GM18907 (cell line): Measurements from ENCODE around the gene RAI14.

Source experiments
- ATAC-seq: cut with Tn5 transposase; IDR thresholded peaks from one replicate; pipeline ENCODE4 v1.9.1; 2021; ENCODE audit warnings: mild to moderate bottlenecking, moderate library complexity; ENCODE audit not compliant: unreplicated experiment

Gene RAI14

DNA sequence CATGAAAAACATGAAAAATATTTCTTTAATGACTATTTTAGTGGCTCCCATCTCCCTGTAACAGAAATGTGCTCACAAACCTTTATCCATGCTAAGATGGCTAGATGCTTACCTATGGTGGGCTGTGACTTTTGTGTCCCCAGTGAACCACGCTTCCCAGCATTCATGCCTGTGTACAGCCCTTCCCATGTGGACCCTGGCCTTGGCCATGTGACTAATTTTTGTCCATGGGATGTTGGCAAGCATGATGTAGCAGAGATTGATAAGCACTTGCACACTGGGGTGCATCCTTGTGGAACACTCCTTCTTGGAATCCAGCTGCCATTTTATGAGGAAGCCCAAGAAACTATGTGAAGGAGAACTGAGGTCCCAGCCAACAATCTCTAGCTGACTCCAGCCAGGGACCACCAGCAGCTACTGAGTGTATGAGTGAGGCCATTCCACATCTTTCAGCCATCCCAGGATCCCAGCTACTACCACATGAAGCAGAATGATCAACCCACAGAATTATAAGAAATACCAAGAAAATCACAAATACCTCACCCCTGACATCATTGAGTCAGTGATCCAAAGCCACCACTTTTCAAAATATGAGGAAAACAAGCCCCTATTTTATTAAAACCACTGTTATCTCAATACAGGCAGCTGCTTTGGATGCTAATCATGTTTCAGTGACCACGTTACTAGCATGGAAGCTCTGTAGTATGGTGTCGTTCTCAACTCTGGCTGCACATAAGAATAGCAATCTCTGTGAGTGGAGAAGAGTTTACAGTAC is 16.1 kb upstream of the RAI14 start:
- no peak for ATAC-seq

DNA sequence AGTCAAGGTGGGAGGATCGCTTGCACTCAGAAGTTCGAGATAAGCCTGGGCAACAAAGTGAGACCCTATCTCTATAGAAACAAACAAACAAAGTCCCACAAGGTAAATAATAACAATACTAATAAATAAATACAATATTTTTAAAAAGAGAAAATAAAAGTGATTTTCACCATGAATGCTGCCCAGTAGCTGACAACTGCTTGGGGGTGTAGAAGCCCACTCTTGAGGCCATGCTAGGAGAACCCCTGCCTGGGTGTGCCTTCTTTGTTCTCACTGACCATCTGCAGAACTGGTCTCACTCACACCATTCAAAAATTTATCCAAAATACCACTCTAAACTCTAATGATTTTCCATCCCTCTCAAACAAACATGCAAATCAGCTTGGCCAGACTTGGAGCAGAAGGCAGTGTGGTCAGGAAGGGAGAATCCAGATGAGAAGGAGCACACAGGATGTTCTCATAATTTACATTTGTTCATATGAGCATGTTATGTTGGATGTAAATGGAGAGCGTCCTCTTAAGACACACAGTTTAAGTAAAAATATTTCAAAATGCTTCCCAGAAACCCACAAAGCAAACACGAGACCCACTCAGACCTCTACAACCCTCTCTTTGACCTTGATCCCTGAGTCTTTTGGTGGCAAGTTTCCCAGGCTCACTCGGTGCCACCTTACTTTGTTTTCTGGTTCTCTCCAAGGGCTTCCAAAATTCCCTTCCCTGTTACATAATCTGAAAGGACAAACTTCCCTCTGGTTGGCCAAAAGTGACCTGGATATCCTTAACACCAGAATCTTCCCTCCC is 7.9 kb upstream of the RAI14 start:
- no peak for ATAC-seq

DNA sequence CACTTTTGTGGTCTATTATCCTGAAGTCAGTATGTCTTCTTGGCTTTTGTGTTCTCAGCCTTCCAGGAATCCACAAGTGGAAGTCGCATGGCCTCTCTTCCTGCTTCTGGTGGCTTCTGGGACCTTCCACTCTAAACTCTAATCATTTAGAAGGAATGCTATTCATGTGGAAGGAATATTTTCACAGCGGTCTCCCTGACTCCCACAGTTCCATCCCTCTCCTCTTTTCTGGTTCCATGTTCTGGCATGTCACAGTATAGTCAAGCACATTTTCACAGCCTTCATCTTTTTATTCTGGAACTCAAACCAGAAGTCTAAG is 7.3 kb upstream of the RAI14 start:
- no peak for ATAC-seq

DNA sequence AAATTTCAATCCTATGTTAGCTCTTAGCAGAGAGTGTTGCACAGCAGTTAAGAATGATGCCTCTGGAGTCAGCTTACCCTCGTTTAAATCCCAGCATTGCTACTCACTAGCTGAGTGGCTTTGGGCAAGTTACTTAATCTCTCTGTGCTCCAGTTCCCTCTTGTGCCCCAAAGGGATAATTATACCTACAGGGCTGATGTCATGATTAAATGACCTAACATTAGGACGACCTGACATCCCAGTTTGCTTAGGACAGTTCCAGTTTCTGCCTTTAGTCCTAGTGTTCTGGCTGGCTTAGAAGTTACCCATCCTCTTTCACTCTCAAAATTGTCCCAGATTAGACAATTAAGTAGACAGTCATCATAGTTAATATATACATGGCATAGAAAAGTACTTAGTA is 4.3 kb upstream of the RAI14 start:
- no peak for ATAC-seq

DNA sequence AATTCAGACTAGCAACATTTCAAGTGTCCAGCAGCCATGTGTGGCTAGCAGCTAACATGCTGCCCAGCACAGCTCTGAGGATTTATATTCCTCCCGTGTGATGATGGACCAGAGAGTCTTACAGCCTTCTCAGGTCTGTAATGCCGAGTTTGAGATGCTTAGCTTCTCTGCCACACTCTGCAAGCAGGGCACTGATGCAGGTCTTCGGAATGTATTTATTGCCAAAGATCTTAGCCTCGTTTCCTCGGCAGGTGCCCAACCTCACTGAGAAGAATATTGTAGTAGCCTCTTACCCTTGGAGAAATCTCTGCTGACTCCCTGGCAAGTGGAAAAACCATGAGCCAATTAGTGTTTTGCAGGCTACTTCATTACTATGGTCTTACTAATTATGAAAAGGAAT is 3.7 kb upstream of the RAI14 start:
- no peak for ATAC-seq

DNA sequence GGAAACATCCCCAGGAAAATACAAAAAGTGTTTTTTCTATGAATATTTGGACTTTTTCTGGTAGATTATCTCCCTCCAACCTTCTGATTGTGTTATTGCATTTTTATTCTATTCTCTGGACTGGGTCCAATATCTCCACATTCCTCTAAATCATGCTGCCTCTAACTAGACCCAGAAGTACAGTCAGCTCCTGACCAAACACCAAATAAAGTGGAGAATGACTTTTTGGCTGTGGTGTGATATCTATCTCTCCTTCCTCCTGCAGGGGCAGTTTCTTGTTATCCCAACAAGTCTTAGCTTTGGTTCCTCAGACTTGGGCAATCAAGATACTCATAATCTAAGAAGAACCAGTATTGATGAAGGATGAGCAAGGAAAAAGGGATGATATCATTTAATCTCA is 3.2 kb upstream of the RAI14 start:
- ATAC-seq: no peak

DNA sequence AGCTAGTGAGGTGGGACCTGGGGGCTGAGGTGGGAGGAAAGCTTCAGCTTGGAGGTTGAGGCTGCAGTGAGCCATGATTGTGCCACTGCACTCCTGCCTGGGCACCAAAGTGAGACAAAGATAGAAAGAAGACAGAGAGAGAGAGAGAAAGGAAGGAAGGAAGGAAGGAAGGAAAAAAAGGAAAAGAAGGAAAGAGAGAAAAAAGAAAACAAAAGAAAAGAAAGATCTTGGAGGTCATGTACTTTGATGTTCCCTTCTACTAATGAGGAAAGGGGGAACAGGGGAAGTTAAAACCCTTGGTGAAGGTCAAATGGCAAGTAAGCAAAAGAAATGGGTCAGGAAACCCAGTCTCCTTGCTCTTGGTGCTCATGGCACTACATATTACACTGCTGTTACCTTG is 2.4 kb upstream of the RAI14 start:
- ATAC-seq: no peak

DNA sequence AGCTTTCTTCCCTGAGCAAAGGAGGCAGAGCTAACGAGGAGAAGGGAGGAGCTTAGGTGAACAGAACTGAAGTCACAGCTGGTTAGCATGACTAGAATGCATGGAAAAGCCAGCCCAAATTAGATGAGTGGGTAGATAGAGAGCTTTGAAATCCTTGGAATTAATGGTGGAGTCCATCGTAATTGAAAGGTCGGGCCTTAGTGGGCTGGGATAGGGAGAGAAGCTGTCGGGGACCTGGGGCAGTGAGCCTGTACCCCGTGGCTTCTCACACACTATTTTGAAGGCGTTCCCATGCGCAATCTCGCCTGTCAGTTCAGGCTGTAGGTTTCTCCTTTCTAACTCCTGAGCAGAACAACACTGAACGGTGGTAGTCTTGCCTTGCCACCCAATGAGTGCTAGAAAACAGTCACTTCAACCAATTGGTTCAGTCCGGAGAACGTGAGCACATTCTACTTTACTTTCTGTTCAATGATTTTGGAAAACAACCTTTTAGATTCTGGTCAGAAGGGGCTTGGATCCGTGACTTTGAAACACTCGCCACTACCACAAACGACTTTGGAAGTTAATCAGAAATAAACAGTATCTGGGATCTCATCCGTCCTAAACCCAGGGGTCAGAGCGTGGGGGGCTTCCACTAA is 655 bp upstream of the RAI14 start:
- no peak for ATAC-seq

DNA sequence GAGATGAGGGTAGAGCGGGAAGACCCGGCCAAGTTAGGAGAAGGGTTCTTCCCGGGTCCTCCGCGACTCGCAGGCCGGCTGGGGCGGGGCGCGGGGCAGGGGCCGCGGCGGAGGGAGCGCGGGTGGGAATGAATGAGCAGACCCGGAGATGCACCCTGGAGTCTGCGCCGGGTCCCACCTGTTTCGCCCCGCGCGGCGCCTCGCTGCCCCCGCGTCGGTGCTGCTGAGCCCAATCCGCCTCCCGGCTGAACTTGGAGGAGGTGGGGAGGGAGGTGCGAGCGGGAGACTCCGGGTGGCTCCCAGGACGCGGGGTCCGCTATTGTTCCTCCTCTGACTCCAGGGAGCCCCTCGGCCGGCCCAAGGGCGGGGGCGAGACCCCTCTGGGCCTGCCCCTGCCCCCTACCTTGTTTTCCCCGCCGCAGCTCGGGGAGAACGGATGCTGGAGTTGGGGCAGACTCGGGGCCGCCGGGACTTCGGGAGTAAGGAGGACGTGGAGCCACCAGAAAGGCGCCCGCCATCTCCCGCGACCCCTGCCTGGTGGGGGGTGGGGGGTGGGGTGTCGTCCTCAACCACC is 659 bp downstream of the RAI14 start:
- no peak for ATAC-seq

DNA sequence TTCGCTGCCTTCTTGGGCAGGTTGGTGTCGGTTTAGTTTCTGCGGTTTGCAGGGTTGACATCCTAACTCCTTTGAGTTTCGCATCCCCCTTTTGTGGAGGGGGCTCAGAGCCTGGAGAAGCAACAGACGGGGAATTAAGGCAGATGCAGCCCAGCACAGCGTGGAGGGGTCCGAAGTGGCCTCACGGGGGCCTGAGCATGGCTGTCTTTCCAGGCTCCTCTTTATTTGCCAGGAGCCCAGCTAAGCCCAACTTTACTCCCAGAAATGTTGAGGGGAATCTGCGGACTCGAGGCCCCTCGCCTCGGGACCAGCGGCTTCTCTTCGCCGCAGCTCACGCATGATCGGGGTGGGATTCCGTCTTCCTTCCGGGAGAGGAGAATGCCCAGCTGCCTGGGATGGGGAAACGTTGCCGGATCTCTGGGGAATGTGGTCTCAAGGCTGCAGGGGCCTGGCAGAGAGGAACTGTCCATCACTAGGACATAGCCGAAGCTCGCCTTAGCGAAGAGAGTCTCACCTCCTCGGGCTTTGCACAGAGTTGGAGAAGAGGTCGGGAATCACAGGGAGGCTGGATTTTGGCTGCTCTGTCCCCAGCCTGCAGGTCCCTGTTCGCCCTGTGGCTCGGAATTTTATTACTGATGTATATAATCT is 1.3 kb downstream of the RAI14 start:
- ATAC-seq: no peak

DNA sequence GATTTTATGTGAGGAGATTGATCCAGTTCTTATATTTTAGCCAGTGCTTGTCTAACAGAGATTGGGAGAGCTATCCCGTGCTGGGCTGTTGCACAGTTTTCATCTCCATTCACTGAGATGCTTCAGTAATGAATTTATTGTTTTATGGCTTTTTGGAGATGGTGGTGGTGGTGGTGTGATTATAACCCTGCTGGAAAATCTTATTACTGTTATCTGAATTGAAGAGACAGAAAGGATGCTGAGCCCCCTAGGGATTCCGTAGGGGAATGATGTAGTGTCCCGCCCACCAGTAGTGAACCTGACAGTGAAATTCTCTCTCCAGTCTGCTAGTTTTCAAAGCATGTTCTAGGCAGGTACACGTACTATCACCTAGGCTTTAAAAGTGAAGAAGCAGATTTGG is 1.9 kb downstream of the RAI14 start:
- no peak for ATAC-seq

DNA sequence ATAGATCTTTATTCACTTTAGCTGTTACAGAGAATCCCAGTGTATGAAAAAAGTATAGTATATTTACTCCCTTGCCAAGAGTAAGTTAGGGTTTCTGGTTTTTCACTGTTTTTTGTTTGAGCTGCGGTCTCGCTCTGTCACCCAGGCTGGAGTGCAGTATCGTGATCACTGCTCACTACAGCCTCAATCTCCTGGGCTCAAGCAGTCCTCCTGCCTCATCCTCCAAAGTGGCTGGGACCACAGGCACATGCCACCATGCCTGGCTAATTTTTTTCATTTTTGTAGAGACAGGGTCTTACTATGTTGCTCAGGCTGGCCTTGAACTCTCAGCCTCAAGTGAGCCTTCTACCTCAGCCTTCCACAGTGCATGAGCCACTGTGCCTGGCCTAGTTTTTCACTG is 3.0 kb downstream of the RAI14 start:
- no peak for ATAC-seq

DNA sequence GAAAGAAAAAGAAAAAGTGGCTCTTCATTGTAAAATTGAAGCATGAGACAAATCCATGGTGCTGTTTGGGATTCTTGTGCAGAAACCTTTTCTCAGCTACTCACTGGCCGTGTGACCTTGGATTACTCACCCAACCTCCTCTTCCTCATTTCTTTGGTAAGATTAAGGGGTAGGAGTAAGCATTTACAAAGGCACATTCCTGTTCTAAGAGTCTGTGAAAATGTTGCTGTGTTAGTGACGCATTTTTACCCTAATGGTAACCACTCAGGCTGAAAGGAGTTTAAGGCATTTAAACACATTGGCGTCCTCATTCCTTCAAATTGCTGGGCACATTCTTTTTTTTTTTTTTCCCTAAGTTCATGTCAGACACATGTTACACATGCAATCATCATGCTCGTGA is 4.3 kb downstream of the RAI14 start:
- no peak for ATAC-seq

DNA sequence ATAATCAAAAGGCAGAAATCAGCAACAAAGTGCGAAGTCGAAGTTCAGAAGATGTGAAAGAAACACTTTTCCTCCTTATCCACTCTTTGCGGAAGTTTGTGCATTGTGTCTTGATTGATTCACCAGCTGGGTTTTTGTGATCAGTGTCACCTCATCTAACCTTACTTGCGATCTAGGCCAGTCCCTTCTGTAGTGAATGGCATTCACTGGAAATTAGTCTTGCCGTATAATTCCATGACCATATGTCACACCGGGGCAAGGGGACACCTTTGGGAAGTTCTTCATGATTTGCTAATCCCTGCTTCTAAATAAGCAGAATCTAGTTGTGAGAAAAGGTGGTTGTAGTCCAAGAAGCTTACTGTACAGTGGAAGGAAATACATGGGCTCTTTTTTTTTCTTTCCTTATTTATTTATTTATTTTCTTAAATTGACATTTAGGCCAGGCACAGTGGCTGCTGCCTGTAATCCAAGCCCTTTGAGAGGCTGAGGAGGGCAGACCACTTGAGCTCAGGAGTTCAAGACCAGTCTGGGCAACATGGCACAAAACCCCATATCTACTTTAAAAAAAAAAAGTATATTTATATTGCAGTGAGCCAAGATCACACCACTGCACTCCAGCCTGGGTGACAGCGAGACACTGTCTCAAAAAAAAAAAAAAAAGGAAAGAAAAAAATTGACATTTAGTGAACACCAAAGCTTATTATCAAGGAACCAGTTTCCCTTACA is 7.8 kb downstream of the RAI14 start:
- ATAC-seq: no peak

DNA sequence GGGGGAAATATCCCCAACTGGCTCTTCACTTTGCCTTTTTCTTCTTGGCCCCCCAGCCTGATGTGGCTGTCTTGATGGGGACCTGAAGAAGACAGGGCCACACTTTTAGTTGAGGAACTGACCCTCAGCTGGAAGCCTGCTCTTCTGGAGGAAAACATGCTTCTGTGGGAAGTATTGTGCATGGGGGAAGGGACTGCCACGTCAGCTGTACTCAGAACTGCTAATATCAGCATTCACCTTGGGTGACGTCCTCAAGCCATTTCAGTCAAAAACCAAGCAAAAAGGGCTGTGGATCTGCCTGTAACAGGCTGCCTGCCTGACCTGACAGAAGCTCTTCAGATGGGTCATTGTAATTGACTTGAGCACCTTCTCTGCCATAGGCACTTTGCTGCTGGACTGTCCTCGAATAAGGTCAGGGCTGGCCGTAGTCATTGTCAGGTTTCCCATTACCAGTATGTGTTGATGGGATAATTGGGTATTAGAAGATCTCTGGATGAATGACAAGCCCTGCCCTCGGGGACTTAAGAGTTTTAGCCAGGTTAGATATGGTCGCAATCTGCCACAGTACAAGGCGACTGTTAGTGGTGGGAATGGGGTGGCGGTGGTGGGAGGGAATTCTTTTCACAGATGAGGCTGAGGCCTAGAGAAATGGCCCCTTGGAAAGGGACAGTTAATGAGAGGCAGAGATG is 10.4 kb downstream of the RAI14 start:
- ATAC-seq: no peak

DNA sequence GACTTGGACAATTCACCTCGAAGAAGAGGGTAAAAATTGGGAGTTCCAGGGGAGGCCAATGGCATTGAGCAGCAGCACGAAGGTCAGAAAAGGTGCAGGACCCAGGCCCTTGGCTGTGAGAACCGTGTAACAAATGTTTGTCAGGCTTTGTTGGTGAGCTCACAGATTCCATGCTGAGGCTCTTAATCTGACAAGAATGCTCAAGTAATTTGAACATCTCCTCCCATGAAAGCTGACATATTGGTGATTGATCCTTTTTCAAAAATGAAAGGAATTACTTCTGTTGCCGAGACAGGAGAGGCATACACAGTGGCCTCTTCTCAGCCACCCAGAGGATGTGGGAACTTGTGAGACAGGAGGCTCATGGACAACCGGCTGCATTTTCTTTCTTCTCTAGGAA is 11.6 kb downstream of the RAI14 start:
- no peak for ATAC-seq

DNA sequence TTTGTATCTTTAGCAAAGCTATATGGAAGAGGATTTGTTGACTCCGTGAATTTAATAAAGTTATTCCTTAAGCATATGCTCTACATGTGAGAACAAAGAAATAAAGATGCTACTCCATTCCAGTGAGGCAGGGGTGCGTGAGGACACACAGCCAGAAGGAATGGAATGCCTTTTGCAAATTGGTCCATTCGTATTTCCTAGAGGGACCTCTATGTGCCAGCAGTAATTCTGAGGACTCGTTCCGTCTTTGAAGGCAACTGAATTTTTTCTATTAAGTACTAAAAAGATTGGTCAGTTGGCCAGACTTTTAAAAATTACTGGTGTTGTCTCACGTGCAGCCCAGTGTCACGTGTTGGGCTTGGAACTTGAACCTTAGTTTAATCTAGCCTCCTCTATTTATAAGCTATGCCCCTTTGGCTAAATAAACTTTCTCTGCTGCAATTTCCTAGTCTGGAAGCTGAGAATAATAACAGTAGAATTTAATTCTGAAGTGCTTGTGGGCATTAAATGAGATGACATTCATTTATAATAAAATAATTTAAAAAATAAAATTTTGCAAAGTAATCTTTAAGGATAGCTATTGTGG is 13.9 kb downstream of the RAI14 start:
- no peak for ATAC-seq

DNA sequence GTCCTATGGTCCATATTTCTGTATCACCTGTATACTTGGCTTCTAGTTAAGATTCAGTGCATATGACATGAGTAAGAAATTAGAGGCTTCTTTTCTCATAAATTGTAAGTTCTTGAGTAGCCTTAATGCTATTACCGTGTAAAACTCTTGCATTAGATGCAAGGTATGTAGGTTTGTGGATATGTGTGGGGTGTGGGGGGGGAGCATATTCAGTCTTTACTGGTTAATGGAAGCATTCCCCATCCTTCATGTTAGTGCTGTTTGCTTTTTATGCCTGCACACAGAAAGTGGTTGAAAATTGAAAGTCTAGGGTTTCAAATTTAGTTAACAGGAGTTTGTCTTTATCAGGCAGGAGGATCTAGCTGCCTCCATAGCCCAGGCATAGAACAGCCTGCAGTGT is 16.1 kb downstream of the RAI14 start:
- no peak for ATAC-seq

DNA sequence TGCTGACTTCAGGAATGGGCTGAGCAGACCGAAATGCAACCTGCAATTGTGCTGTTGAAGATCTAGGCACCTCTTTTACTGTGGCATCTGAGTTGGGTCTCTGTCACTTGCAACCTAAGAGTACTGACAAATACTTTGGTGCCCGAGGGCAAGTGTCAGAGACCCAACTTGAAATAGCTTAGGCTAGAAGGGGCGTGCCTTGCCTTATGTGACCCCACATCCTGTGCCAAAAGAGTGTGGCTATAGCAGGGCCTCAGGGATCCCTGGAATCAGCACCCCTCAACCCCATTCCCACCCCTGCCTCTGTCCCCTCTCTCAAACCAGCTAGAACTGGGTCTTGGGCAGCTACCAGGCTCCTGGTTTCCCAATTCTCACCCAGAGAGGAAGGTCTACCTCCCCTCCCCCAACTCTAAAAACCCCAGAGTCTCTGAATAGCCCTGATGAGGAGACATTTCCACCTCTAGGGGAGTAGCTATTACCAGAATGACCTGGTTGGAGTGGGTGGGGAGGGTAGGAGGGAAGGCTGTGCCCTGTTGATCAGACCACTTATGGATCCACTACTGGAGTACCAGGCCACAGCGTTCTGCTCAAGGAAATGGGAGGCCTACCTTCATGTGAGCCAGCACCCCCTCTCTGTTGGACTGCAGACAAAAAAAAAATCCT is 17.5 kb downstream of the RAI14 start:
- ATAC-seq: no peak
